Peyer's patch (tissue), 4 donors: ENCODE results near the gene UPF3B.

Experiments used
- POLR2A ChIP-seq, 2 donors: fragments of 450-650 bp; IDR thresholded peaks; one replicate each; pipeline ENCODE4 v1.5.1; 2017; ENCODE audit warnings: antibody characterized with exemption in 2 of 2, mild to moderate bottlenecking in 2 of 2, moderate library complexity in 2 of 2
- TF ChIP-seq, protein P1 (sequence below), 6 experiments: fragments of 450-650 bp in 4 of 6; fragments of 200-600 bp in 2 of 6; sonication (generic) in 1 of 6; IDR thresholded peaks; one replicate each; pipeline ENCODE4 v1.5.1; 2017 to 2019; ENCODE audit warnings: antibody characterized with exemption in 6 of 6, mild to moderate bottlenecking in 3 of 6, moderate library complexity in 1 of 6

DNA sequence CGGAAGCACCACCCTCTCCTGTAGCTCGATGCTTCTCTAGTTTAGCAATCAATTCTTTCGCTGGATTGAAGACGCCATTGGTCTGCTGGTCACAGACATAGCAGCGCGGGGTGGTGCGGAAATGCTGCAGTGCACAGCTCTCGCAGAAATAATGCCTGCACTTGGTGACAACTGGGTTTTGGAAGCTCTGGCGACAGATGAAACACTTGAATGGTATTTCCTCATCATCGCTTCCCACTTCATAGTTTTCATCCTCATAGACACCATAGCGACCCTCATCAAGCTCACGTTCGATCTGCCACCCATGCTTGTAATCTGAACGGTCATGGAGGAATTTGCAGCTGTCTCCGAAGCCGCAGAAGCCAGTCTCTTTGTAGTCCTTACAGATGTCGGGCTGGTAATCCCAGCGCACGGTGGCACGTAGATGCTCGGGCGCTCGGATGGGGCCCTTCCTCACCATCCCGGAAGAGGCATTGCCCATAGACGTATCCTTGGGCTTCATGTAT, 17.9 kb upstream of the UPF3B start:
- TF ChIP-seq, protein P1, sequence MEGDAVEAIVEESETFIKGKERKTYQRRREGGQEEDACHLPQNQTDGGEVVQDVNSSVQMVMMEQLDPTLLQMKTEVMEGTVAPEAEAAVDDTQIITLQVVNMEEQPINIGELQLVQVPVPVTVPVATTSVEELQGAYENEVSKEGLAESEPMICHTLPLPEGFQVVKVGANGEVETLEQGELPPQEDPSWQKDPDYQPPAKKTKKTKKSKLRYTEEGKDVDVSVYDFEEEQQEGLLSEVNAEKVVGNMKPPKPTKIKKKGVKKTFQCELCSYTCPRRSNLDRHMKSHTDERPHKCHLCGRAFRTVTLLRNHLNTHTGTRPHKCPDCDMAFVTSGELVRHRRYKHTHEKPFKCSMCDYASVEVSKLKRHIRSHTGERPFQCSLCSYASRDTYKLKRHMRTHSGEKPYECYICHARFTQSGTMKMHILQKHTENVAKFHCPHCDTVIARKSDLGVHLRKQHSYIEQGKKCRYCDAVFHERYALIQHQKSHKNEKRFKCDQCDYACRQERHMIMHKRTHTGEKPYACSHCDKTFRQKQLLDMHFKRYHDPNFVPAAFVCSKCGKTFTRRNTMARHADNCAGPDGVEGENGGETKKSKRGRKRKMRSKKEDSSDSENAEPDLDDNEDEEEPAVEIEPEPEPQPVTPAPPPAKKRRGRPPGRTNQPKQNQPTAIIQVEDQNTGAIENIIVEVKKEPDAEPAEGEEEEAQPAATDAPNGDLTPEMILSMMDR (IDR thresholded peaks at IDR 0.05): no peak
- no peak for TF ChIP-seq POLR2A (IDR thresholded peaks at IDR 0.05)
